COR-L47 (cell line): ENCODE measurements around the gene ABR.
"Not testable (repeated sequence)": the region's sequence is repeated elsewhere in the genome, so short reads cannot be mapped to it uniquely, and the experiment has no call there.

Source experiments
- DNase-seq: peaks from one replicate; lab custom pipeline; 2025; lab: John Stamatoyannopoulos, UW

The ABR gene

DNA sequence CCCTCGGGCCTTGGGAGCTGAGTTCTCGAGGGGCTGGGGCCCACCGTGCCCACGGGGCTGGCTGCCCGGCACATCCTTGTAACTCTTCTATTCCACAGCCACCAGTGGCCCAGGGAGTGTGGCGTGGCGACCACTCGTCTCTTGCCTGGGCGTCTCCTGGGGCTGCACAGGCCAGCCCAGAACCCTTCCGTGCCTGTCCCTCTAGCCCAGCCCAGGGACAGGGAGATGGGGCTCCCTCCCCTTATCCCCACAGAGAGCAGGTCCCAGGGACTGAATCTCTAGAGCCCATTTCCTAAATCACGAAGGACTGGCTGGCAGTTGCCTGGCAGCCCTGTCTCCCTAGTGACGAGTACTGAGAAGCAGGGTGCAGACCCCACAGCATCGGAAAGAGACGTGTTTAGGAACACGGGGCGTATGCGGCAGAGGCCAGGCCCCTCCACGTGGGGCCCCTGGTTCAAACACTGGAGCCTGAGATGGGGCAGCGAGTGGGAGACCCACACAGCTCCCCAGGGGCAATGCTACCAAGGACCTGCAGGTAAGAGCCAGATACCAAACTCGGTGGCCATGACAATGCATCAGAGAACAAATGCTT lies 131.8 kb downstream of the ABR start:
- no peak for DNase-seq

- no peak for DNase-seq
These were observed 132.5 kb downstream of the ABR start for GRCh38 chr17:1047177-1047878.

DNA sequence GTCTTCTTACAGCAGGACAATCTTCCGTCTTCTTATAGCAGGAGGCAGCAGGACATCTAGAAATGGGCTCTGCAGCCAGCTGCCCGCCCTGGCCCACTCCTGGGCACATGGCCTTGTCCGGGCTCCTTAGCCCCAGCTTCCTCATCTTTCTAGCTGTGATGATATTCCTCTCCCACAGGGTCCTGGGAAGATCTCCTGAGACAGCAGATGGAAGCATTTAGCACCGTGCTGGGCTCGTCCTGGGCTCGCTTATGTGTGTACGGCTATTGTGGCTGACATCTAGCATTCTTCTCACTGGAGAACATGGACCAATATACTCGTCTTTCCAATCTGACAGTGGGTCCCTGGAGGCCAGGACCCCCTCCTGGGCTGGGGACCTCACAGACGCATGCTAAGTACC lies 134.3 kb downstream of the ABR start:
- no peak for DNase-seq

GRCh38 chr17:1044387-1045009 lies 135.3 kb downstream of the ABR start:
- not testable (repeated sequence) for DNase-seq

DNA sequence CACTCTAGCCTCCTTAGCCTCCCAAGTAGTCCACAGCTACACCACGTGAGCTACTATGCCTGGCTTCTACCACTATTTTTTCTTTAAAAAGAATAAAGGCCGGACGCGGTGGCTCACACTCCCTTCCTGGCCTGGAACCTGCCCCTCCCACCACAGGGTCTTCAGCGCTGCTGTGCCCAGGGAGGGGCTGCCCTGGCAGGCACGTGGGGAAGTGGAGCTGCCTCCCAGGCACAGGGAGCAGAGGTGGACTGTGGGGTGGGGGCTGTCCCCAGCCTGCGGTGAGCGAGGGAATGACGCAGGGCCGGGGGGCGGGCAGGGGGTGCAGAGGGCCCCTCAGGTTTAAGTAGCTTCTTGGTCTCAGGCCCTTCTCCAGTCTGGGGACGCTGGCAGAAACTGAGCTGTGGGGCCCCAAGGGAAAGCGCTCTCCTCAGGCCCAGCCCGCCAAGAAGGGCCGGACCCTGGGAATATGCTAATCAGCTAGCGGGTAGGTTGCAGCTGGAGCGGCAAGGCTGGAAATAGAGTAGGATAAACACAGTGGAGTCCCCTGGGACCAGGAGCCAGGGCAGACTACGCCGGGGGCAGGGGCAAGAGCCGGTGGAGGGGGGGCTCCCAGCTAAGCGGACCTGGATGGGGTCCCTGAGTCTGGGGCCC lies 136.1 kb downstream of the ABR start:
- no peak for DNase-seq

GRCh38 chr17:1042486-1042885 lies 137.3 kb downstream of the ABR start:
- no peak for DNase-seq

DNA sequence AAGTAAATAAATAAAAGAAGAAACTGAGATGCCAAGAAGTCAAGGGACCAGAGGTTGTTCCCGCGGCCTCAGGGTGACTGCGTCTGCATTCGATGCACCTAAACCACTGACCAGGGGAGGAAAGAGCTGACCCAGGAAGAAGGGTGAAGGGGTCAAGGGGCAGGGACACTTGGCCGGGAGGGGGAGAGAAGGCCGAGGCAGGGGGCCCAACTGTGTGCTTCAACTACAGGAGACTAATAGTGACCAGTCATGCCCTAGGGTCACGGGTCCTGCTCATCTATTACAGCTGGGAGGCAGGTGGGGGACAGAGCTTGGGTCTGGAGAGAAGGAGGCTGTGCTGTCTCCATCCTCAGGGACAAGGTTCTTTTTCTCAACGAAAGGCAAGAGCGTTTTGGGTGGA lies 138.0 kb downstream of the ABR start:
- DNase-seq: no peak

GRCh38 chr17:1040216-1040600 lies 139.6 kb downstream of the ABR start:
- DNase-seq: no peak

- DNase-seq: no peak
These were observed 140.1 kb downstream of the ABR start for GRCh38 chr17:1039511-1040215.

GRCh38 chr17:1039123-1039507 lies 140.7 kb downstream of the ABR start:
- no peak for DNase-seq

GRCh38 chr17:1038459-1039122 lies 141.2 kb downstream of the ABR start:
- no peak for DNase-seq

- DNase-seq: no peak
These were observed 142.4 kb downstream of the ABR start for GRCh38 chr17:1037238-1037879.

DNA sequence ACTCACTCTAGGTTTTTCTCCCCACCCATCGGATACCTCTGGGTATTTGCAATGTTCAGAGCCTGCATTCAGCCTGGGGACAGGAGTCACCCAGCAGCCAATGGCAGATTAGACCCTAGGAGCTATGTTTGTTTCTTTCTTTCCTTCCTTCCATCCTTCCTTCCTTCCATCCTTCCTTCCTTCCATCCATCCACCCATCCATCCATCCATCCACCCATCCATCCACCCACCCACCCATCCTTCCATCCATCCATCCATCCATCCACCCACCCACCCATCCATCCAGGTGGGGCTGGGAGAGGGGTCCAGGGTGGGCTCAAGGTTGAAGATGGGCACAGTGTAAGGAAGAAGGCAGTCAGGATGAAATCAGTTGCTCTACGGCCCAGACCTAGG lies 142.9 kb downstream of the ABR start:
- DNase-seq: no peak

- no peak for DNase-seq
These were observed 143.5 kb downstream of the ABR start for GRCh38 chr17:1036171-1036844.

GRCh38 chr17:1035546-1036170 lies 144.1 kb downstream of the ABR start:
- no peak for DNase-seq

- DNase-seq: no peak
These were observed 145.1 kb downstream of the ABR start for GRCh38 chr17:1034652-1035210.

DNA sequence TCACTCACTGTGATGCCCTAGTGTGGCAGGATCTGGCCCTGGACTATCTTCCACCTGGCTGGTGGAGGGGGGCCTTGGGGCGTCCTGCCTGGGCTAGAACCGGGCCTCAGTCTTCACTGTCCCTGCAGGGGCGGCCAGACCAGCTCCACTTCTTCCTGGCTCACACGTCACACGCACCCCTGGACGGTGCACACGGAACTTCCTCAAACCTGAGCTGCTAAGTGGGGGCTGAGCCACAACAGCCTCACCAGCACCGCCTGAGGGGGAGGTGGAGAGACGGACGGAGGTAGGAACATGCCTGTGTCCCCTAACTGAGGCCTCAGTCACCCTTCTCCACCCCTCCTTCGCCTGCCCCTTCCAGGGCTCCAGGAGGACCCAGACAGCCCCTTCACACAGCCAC lies 146.3 kb downstream of the ABR start:
- DNase-seq: no peak

DNA sequence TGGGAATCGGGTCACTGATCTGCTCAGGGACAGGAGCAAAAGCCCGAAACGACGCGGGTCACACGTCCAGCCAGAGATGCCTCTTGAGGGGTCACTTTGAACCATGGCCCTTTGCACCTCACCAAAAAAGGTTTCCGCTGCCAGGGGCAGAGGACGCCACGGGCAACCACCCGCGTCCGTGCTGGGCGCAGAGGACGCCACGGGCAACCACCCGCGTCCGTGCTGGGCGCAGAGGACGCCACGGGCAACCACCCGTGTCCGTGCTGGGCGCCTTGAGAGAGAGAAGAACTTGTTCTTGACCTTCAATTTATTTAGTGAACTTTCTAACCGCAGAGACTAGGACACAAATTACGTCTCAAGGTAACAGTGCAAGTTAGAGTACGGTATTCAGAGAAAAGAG lies 147.4 kb downstream of the ABR start:
- DNase-seq: no peak

GRCh38 chr17:1031711-1032110 lies 148.1 kb downstream of the ABR start:
- no peak for DNase-seq
